Upper lobe of left lung (tissue), 4 donors: Measurements from ENCODE around the gene EXOC6B.

ENCODE experiments used
- CTCF ChIP-seq, 6 experiments: fragments of 450-650 bp in 4 of 6; fragments of 200-600 bp in 2 of 6; sonication (generic) in 2 of 6; IDR thresholded peaks; one replicate each; pipeline ENCODE4 v1.5.1; 2016 to 2019; ENCODE audit warnings: antibody characterized with exemption in 6 of 6
- EP300 ChIP-seq, 4 donors: sonication (generic); formaldehyde crosslinking; IDR thresholded peaks; one replicate each; pipeline ENCODE4 v1.5.1; 2017; ENCODE audit warnings: antibody characterized with exemption in 4 of 4, control low read depth in 2 of 4
- POLR2A ChIP-seq, 4 donors: fragments of 450-650 bp; IDR thresholded peaks; one replicate each; pipeline ENCODE4 v1.5.1; 2016 to 2017; ENCODE audit warnings: antibody characterized with exemption in 4 of 4, mild to moderate bottlenecking in 2 of 4

GRCh38 chr2:72712304-72712703, 113.5 kb downstream of the EXOC6B start:
- no peak for TF ChIP-seq POLR2A (IDR thresholded peaks at IDR 0.05)
- TF ChIP-seq CTCF (IDR thresholded peaks at IDR 0.05), result no peak
- TF ChIP-seq EP300 (IDR thresholded peaks at IDR 0.05), result no peak
